ENCODE results near the gene MRPL23.

DNA sequence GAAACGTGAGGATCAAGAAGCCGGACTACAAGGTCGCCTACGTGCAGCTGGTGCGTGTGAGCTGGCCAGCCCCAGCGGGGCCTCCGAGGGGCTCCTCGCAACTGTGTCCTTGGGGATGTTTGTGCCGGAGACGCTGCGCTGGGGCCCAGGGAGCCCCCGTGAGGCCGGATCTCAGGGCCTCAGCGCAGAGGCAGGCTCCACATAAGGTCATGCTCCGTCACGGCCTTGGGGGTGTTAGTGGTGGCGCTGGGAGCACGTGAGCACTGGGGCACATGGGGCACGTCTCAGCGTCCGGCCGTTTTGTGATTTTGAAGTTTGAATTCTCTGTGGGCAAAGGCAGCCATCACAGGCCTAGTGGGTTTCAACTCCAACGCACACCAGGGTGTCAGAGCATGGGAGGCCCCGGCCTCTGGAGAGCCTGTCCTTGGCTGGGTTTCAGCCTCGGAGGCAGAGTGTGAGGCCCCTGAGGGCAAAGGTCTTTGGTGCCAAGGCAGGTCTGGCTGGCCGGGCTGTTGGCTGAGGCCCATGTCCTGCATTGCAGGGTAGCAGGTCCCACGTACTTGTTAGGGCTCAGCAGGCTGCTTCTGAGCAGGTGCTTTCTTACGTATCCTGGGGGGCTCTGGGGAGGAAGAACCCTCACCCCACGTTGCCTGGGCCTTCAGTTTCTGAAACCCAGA is 5.8 kb downstream of the MRPL23 start:
- TF ChIP-seq, protein P1, sequence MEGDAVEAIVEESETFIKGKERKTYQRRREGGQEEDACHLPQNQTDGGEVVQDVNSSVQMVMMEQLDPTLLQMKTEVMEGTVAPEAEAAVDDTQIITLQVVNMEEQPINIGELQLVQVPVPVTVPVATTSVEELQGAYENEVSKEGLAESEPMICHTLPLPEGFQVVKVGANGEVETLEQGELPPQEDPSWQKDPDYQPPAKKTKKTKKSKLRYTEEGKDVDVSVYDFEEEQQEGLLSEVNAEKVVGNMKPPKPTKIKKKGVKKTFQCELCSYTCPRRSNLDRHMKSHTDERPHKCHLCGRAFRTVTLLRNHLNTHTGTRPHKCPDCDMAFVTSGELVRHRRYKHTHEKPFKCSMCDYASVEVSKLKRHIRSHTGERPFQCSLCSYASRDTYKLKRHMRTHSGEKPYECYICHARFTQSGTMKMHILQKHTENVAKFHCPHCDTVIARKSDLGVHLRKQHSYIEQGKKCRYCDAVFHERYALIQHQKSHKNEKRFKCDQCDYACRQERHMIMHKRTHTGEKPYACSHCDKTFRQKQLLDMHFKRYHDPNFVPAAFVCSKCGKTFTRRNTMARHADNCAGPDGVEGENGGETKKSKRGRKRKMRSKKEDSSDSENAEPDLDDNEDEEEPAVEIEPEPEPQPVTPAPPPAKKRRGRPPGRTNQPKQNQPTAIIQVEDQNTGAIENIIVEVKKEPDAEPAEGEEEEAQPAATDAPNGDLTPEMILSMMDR (conservative IDR thresholded peaks at IDR 0.05; ENCODE audit: low read depth, low read length) = no peak
- no peak for TF ChIP-seq EZH2 (IDR thresholded peaks at IDR 0.05; ENCODE audit: borderline replicate concordance, low read depth, low read length, poor library complexity, severe bottlenecking)
